ENCODE results near the gene MCM3AP.

The MCM3AP gene

DNA sequence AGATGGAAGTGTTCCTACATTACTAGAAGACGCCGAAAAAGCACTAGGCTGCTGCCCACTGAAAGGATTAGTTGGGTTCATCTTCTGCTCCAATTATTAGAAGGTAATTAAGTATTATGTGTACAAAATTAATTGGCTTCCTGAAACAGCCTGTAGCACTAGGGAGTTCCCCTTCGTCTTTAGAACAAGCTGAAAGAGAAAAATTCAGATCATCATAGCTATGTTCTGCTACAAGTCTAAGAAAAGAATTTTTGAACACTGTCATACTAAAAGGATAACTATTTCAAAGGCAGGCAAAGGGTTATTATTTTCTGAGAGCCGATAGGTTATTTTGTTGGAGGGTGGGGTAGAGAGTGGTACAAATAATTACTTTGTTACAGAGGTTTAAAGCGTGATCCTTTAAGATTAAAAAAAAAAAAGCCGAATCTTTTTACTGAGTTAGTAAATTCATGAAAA, at the start of gene MCM3AP:
Gene MCM3AP (minus strand): TSS at position 406 of the 456 bp plus-strand sequence. CDS start 325 bp downstream, at position 81.
- DNase-seq (ENCODE audit: low read depth in 2 of 2, low spot score in 1 of 2): no peak

GRCh38 chr21:46334351-46335140, 49.1 kb upstream of the MCM3AP start:
- no peak for DNase-seq (ENCODE audit: low read depth in 2 of 2, low spot score in 1 of 2)

GRCh38 chr21:46329796-46330195, 44.4 kb upstream of the MCM3AP start:
- no peak for DNase-seq (ENCODE audit: low read depth in 2 of 2, low spot score in 1 of 2)

- no peak for DNase-seq (ENCODE audit: low read depth in 2 of 2, low spot score in 1 of 2)
Observed at GRCh38 chr21:46328151-46328550, 42.7 kb upstream of the MCM3AP start.

DNA sequence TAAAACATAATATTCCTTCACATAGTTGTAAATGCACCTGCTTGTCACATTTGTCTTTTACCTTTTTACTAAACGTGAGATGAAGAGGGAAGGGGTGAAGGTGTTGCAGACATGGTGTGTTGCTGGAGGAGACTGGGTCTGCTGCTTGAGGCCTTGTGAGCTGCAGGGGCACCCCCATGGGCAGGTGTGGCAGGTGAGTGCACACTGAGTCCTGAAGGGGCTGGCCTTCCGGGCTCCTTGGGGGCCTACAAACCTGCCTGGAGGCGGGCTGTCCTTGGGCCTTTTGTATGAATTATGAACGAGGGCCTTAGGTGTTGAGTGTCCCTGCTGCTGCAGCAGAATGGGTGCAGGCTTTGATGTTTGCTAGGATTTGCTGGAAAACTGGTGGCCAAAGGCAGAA, 42.3 kb upstream of the MCM3AP start:
- DNase-seq (ENCODE audit: low read depth in 2 of 2, low spot score in 1 of 2): no peak

DNA sequence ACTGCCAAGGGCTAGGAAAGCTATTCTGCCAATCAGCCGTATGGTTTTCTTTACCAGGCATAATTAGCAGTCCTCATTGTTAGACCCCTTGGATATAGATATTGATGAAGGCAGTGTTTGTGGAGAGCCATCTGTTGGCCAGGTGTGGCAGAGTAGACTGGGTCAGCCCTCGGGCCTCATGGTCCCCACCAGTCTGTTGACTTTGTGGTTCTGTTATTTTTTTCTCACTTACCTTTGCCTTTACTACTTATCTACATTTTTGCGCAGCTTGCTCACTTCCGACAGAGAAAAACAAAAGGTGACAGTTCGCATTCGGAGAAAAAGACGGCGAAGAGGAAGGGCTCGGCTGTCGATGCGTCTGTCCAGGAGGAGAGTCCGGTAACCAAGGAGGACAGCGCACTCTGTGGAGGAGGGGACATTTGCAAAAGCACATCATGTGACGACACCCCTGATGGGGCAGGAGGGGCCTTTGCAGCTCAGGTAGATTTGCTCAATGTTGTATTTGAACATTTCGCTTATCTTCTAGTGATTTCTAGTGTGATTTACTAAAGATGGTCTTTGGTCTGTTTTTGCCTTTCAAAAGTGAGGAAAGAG, 40.8 kb upstream of the MCM3AP start:
- DNase-seq (ENCODE audit: low read depth in 2 of 2, low spot score in 1 of 2): no peak

- DNase-seq (ENCODE audit: low read depth in 2 of 2, low spot score in 1 of 2): peak in 1 of 2 donors; percentile 4
Observed at GRCh38 chr21:46325073-46325912, 39.9 kb upstream of the MCM3AP start.

- DNase-seq (ENCODE audit: low read depth in 2 of 2, low spot score in 1 of 2): peak; percentile 76 to 79
Observed at GRCh38 chr21:46324390-46325072, 39.1 kb upstream of the MCM3AP start.

DNA sequence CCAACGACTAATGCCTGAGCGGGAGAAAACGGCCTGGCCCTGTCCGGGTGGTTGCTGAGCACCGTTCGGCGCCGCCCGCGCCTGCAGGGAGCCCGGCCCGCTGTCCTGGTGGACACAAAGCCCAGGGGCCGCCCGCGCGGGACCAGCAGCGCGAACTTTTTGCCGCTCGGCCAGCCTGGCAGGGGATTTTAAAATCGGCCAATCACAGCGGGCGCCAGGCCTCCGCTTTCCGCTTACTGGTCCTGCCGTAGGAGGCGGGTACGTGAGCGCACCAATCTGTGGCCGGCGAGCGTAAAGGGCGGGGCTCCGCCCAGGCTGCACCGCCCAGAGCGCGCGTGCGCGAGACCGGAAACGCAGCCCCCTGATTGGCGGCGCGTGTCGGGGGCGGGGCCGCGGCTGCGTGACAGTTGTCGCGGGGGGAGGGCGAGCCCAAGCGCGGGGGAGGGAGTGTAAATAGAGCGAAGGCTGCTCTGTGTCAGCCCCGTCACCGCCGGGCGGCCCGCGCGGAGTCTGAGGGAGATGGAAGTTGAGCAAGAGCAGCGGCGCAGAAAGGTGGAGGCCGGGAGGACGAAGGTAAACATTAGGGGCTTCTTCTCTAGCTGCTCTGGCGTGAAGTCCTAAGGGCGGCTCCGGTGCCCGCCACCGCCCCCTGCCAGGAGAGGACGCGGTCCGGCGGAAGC, 38.4 kb upstream of the MCM3AP start, which contains the start of the genes C21orf58 and PCNT:
Gene C21orf58 (minus strand): TSS at position 161 of the 680 bp plus-strand sequence. CDS start 1,132 bp downstream, outside the sequence.
Gene PCNT (plus strand): TSS at position 447 of the 680 bp plus-strand sequence. CDS start 73 bp downstream, at position 520.
- peak; percentile 87 to 97 for DNase-seq (ENCODE audit: low read depth in 2 of 2, low spot score in 1 of 2)

- no peak for DNase-seq (ENCODE audit: low read depth in 2 of 2, low spot score in 1 of 2)
Observed at GRCh38 chr21:46323227-46323709, 37.9 kb upstream of the MCM3AP start.

GRCh38 chr21:46322351-46323226, 37.2 kb upstream of the MCM3AP start:
- no peak for DNase-seq (ENCODE audit: low read depth in 2 of 2, low spot score in 1 of 2)

GRCh38 chr21:46320331-46320801, 35.0 kb upstream of the MCM3AP start:
- DNase-seq (ENCODE audit: low read depth in 2 of 2, low spot score in 1 of 2): no peak

DNA sequence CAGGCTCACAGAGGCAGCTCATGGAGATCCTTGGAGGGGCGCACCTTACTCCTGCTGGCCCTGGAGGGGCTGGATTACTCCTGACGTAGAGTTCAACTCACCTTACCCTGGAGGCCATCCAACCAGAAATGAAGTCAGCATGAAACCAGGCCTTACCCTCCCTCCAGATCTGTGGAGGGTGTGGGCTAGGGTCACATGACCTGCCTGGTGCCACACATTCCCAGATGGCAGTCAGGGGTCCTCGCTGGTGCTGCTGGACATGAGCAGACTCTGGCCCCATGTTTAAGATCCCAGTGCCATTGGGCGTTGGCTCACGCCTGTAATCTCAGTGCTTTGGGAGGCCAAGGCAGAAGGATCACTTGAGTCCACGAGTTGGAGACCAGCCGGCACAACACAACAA, 33.8 kb upstream of the MCM3AP start:
- no peak for DNase-seq (ENCODE audit: low read depth in 2 of 2, low spot score in 1 of 2)

- no peak for DNase-seq (ENCODE audit: low read depth in 2 of 2, low spot score in 1 of 2)
Observed at GRCh38 chr21:46318464-46318845, 33.0 kb upstream of the MCM3AP start.

GRCh38 chr21:46317710-46318463, 32.5 kb upstream of the MCM3AP start:
- no peak for DNase-seq (ENCODE audit: low read depth in 2 of 2, low spot score in 1 of 2)

DNA sequence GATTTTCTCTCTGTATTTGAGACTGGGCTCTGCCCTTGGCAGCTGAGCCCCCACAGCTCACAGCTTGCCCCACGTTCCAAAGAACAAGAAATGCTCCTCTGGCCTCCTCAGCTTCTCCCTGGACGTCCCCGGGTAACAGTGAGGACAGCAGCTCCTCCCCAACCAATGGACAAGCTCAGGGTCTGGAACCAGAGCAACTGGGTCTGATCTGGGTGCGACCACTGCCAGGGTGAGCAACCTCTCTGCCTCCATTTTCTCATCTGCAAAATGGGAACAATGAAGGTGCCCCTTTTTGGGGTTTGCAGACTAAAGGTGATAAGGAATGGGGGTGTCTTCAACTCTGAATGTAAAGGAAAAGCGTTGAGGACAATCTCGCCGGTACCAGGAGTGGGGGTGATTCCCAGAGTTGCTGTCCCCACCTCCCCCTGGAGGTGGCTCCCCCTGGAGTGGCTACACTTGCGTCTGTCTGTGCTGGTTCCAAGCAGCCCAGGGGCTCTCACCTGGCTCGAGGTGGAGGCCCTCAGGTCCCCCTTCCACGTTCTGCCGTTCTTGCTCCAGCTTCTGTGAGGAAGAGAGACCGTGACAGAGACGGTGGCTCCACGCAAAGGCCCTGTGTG, 31.4 kb upstream of the MCM3AP start:
- no peak for DNase-seq (ENCODE audit: low read depth in 2 of 2, low spot score in 1 of 2)

GRCh38 chr21:46314441-46315020, 29.1 kb upstream of the MCM3AP start:
- DNase-seq (ENCODE audit: low read depth in 2 of 2, low spot score in 1 of 2): no peak

All from stimulated activated CD8-positive, alpha-beta memory T cell treated with anti-CD3 and anti-CD28 coated beads, Interleukin-4, amount 100 ng/mL, for 1 hour (primary cell).